ENCODE data around the gene ANKDD1B.
"Not testable (repeated sequence)": the region's sequence is repeated elsewhere in the genome, so short reads cannot be mapped to it uniquely, and the experiment has no call there.

Gene ANKDD1B

DNA sequence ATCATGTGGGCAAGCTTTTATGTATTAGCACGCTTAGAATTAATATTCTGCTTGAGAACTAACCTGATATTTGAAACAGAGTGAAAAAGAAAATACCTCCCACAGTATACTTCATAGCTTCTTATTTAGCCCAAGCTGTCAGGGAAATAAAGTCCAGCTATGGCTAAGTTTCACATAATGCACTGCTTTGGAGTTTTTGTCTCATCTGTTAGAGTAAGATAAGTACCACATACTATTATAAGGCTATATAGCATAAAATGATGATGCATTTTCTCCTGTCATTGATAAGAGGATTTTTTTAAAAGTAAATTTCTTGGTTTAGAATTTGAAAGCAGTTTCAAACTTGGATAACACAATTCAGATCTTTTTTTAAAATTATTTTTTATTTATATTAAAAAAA lies 2.4 kb upstream of the ANKDD1B start:
- no peak for DNase-seq (ENCODE audit: low read depth in 2 of 2)
- TF ChIP-seq, protein P1, sequence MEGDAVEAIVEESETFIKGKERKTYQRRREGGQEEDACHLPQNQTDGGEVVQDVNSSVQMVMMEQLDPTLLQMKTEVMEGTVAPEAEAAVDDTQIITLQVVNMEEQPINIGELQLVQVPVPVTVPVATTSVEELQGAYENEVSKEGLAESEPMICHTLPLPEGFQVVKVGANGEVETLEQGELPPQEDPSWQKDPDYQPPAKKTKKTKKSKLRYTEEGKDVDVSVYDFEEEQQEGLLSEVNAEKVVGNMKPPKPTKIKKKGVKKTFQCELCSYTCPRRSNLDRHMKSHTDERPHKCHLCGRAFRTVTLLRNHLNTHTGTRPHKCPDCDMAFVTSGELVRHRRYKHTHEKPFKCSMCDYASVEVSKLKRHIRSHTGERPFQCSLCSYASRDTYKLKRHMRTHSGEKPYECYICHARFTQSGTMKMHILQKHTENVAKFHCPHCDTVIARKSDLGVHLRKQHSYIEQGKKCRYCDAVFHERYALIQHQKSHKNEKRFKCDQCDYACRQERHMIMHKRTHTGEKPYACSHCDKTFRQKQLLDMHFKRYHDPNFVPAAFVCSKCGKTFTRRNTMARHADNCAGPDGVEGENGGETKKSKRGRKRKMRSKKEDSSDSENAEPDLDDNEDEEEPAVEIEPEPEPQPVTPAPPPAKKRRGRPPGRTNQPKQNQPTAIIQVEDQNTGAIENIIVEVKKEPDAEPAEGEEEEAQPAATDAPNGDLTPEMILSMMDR (IDR thresholded peaks at IDR 0.05; ENCODE audit: low read depth, low read length): no peak
- H3K4me3 ChIP-seq (replicated peaks in 1 of 2; ENCODE audit: low read depth in 2 of 2, low read length in 2 of 2): no peak overlapping the region

DNA sequence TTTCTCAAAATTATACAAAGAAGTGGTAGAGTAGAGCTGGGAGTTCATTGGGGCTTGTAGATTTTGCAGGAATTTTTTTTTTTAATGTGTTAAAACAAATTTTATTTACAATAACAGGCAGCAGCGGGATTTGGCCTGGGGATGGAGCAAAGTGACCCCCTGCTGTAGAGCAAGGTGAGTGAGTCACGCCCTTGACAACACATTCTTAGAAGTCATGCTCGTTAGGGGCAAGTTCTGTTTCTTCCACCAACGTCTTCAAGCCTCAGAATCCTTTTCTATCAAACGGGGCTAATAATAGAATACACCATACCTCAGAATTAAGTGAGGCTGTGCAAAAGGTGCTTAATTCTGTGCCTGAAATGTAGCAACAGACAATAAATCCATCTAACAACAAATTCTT lies 1.1 kb upstream of the ANKDD1B start:
- DNase-seq (ENCODE audit: low read depth in 2 of 2): no peak
- H3K4me3 ChIP-seq (replicated peaks in 1 of 2; ENCODE audit: low read depth in 2 of 2, low read length in 2 of 2): no peak overlapping the region
- TF ChIP-seq, protein P1 (IDR thresholded peaks at IDR 0.05; ENCODE audit: low read depth, low read length): no peak

DNA sequence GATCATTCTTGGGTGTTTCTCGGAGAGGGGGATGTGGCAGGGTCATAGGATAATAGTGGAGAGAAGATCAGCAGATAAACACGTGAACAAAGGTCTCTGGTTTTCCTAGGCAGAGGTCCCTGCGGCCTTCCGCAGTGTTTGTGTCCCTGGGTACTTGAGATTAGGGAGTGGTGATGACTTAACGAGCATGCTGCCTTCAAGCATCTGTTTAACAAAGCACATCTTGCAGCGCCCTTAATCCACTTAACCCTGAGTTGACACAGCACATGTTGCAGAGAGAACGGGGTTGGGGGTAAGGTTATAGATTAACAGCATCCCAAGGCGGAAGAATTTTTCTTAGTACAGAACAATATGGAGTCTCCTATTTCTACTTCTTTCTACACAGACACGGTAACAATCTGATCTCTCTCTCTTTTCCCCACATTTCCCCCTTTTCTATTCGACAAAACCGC lies 368 bp upstream of the ANKDD1B start:
- H3K4me3 ChIP-seq (replicated peaks in 1 of 2; ENCODE audit: low read depth in 2 of 2, low read length in 2 of 2): peak overlapping the region in 1 of 2 donors; percentile 56
- not testable (repeated sequence) for DNase-seq (ENCODE audit: low read depth in 2 of 2)

DNA sequence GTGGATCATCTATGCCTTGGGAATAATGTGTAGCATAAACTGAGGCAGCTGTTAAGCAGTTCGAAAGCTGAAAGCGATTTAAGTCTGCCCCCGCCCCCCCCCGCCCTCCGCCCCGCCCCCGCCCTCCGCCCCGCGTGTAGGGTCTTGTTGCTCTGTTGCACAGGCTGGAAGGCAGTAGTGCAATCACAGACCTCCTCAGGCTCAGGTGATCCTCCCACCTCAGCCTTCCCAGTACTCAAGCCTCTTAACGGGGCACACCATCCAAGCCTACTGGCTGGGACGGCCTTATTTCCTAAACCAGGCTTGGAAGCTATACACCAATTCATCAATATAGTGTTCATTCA lies 945 bp downstream of the ANKDD1B start:
- peak overlapping the region in 1 of 2 donors; percentile 56 for H3K4me3 ChIP-seq (replicated peaks in 1 of 2; ENCODE audit: low read depth in 2 of 2, low read length in 2 of 2)
- no peak for DNase-seq (ENCODE audit: low read depth in 2 of 2)
- TF ChIP-seq, protein P1 (IDR thresholded peaks at IDR 0.05; ENCODE audit: low read depth, low read length): no peak

GRCh38 chr5:75612901-75613300 lies 1.6 kb downstream of the ANKDD1B start:
- no peak overlapping the region for H3K4me3 ChIP-seq (replicated peaks in 1 of 2; ENCODE audit: low read depth in 2 of 2, low read length in 2 of 2)
- TF ChIP-seq, protein P1 (IDR thresholded peaks at IDR 0.05; ENCODE audit: low read depth, low read length): no peak
- DNase-seq (ENCODE audit: low read depth in 2 of 2): no peak

GRCh38 chr5:75614176-75614575 lies 2.9 kb downstream of the ANKDD1B start:
- no peak for DNase-seq (ENCODE audit: low read depth in 2 of 2)
- no peak overlapping the region for H3K4me3 ChIP-seq (replicated peaks in 1 of 2; ENCODE audit: low read depth in 2 of 2, low read length in 2 of 2)
- TF ChIP-seq, protein P1 (IDR thresholded peaks at IDR 0.05; ENCODE audit: low read depth, low read length): no peak

DNA sequence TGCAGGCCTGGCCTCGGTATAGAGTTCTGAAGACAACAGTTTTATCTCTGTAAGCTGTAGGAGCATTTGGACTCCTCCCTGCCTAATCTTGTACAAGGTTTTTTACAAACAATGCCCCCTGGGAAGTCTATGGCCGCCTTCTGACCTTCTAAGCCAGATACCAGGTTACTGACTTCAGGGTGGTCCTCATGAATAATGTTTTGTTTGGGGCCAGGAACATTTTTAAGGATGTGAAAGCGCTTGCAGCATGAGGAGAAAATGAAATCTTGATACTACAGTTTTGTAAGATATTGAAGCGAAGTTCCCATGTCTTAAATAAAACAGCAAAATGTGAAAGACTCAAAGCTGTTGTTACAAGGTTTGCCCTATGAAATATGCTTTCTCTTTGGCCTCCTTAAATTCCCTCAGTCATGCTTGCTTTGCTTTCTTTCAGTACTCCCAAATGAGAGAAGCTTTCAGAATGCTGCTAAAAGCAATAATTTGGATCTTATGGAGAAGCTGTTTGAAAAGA lies 5.2 kb downstream of the ANKDD1B start:
- DNase-seq (ENCODE audit: low read depth in 2 of 2): peak in 1 of 2 donors; percentile 39
- no peak overlapping the region for H3K4me3 ChIP-seq (replicated peaks in 1 of 2; ENCODE audit: low read depth in 2 of 2, low read length in 2 of 2)
- TF ChIP-seq, protein P1 (IDR thresholded peaks at IDR 0.05; ENCODE audit: low read depth, low read length): no peak
